Body of pancreas (tissue), 4 donors: ENCODE data around the gene DBF4. TPM values are rescaled to one million over a fixed set of nuclear protein-coding genes. Genes with fewer than 3 reads are reported as not detected.
A peak's percentile ranks its signal among the peaks of the same experiment; 100 is the strongest.
"Not testable (repeated sequence)": the region's sequence is repeated elsewhere in the genome, so short reads cannot be mapped to it uniquely, and the experiment has no call there.

Experiments
- ATAC-seq: fragments of 150-250 bp; one replicate; pipeline ENCODE4 v1.9.1; 2016
- DNase-seq, 4 donors: peaks; one replicate each; pipeline ENCODE4 v3.0.0-alpha.2; 2019
- H3K27ac ChIP-seq, 4 donors: fragments of 200-600 bp; sonication (generic); 1 replicate in 3 of 4; 2 replicates in 1 of 4; pipeline versions ENCODE4 v1.5.1 to v1.6.1; 2016 to 2019; ENCODE audit warnings: mild to moderate bottlenecking in 1 of 4, mixed read lengths in 1 of 4, moderate library complexity in 1 of 4
- H3K27me3 ChIP-seq, 2 donors: fragments of 200-600 bp; sonication (generic); one replicate each; pipeline ENCODE4 v1.6.0; 2016; ENCODE audit warnings: mild to moderate bottlenecking in 1 of 2
- H3K36me3 ChIP-seq, 2 donors: fragments of 200-600 bp; sonication (generic); replicated peaks in 1 of 2; 2 replicates each; pipeline ENCODE4 v1.5.1; 2016; ENCODE audit warnings: low read depth in 2 of 2; ENCODE audit not compliant: insufficient read depth in 1 of 2
- H3K4me1 ChIP-seq: fragments of 200-600 bp; sonication (generic); one replicate; pipeline ENCODE4 v1.6.0; 2016
- H3K4me3 ChIP-seq, 2 donors: fragments of 200-600 bp; sonication (generic); 1 replicate in 1 of 2; 2 replicates in 1 of 2; pipeline ENCODE4 v1.5.1; 2016 to 2019
- H3K9me3 ChIP-seq, 3 donors: fragments of 200-600 bp; sonication (generic); 1 replicate in 2 of 3; 2 replicates in 1 of 3; pipeline ENCODE4 v1.5.1; 2016
- CTCF ChIP-seq, 7 experiments: fragments of 450-650 bp in 4 of 7; fragments of 200-600 bp in 3 of 7; sonication (generic) in 3 of 7; IDR thresholded peaks; one replicate each; pipeline ENCODE4 v1.5.1; 2016 to 2019; ENCODE audit warnings: antibody characterized with exemption in 7 of 7
- POLR2A ChIP-seq, 3 donors: fragments of 450-650 bp; IDR thresholded peaks; one replicate each; pipeline ENCODE4 v1.6.1; 2016; ENCODE audit warnings: antibody characterized with exemption in 3 of 3, mild to moderate bottlenecking in 2 of 3
- WGBS, 2 donors: methylation state at CpG; one replicate each; pipeline ENCODE4 v1.1.5; 2017; 5-methylcytosine and 5-hydroxymethylcytosine counted together
- intact Hi-C: fragments of 100-400 bp; cut with DNase I; formaldehyde crosslinking; loops from one replicate; pipeline ENCODE4 v1.15.1; 2023
- total RNA-seq, 2 donors: library from RNA; depleted of rRNA; stranded (reverse); fragments of >200 nt; gene quantifications; one replicate each; pipeline ENCODE4 v1.1.0, GENCODE V29; 2016

The DBF4 gene
- 1 to 10 TPM; 4.3 to 8.6 TPM for total RNA-seq

- peak within 1 kb of the TSS; percentile 95 to 98 (median 96) for H3K27ac ChIP-seq
Measured at GRCh38 chr7:87876040-87876868, at the start of gene DBF4, which contains the start of gene SLC25A40. Gene DBF4, plus strand, starts transcription at chr7:87876493. Its CDS starts 240 bp downstream, at chr7:87876733. Gene SLC25A40, minus strand, starts transcription at chr7:87876360. Its CDS starts 17,633 bp downstream, at chr7:87858727.

GRCh38 chr7:87828383-87828782 lies 47.9 kb upstream of the DBF4 start:
- H3K36me3 ChIP-seq, DNase-seq, ATAC-seq, H3K27ac ChIP-seq, H3K4me1 ChIP-seq, H3K27me3 ChIP-seq, intact Hi-C loops, H3K4me3 ChIP-seq: not testable (repeated sequence)
- WGBS, 2 donors: 81 to 88% methylated on average over 1 of the region's 1 CpG
- peaks cover 0 to 13% (median 0%) of the 10 kb centered on the region in 3 donors for H3K9me3 ChIP-seq

More at GRCh38 chr7:87876040-87876868, at the start of gene DBF4, which contains the start of gene SLC25A40:
- WGBS, 2 donors: 0% methylated on average over 41 to 84 of the region's 84 CpGs
- intact Hi-C loops: no loop called here
- H3K27me3 ChIP-seq: no peaks in the 10 kb centered on the region
- DNase-seq (peak; percentile 96 to 98 (median 97)), ATAC-seq (peak; percentile 96)
- no peaks in the 10 kb centered on the region for H3K36me3 ChIP-seq
- H3K9me3 ChIP-seq: no peaks in the 10 kb centered on the region
- peaks cover 27% of the 10 kb centered on the region for H3K4me1 ChIP-seq
- peak within 1 kb of the TSS; percentile 63 to 84 for H3K4me3 ChIP-seq
- TF ChIP-seq POLR2A (IDR thresholded peaks at IDR 0.05) (peak; percentile 52 to 85 (median 82)), CTCF (IDR thresholded peaks at IDR 0.05) (peak in 3 of 7 experiments; percentile 4 to 17 (median 16))

GRCh38 chr7:87831097-87831496 lies 45.2 kb upstream of the DBF4 start:
- ATAC-seq (no peak), DNase-seq (no peak)
- intact Hi-C loops: no loop called here
- Histone ChIP-seq H3K27ac (no peak overlapping the region), H3K36me3 (no peaks in the 10 kb centered on the region), H3K27me3 (no peaks in the 10 kb centered on the region), H3K4me1 (no peaks in the 10 kb centered on the region), H3K4me3 (no peak overlapping the region), H3K9me3 (peaks cover 0 to under 1% (median 0%) of the 10 kb centered on the region in 3 donors)
- TF ChIP-seq POLR2A (IDR thresholded peaks at IDR 0.05) (no peak), CTCF (IDR thresholded peaks at IDR 0.05) (no peak)
- WGBS, 2 donors: 94 to 100% methylated on average over 1 of the region's 1 CpG

- Histone ChIP-seq H3K36me3 (no peaks in the 10 kb centered on the region), H3K27ac (no peak overlapping the region), H3K4me1 (no peaks in the 10 kb centered on the region), H3K27me3 (no peaks in the 10 kb centered on the region), H3K4me3 (no peak overlapping the region), H3K9me3 (no peaks in the 10 kb centered on the region)
- ATAC-seq: no peak
- WGBS, 2 donors: 70 to 84% methylated on average over 1 of the region's 1 CpG
- intact Hi-C loops: no loop called here
- DNase-seq: no peak
- no peak for TF ChIP-seq CTCF (IDR thresholded peaks at IDR 0.05)
- no peak for TF ChIP-seq POLR2A (IDR thresholded peaks at IDR 0.05)
Measured at GRCh38 chr7:87833130-87833529, 43.2 kb upstream of the DBF4 start.

GRCh38 chr7:87837597-87837996 lies 38.7 kb upstream of the DBF4 start:
- H3K4me3 ChIP-seq: no peak overlapping the region
- 30 to 34% methylated on average over 1 of the region's 1 CpG for WGBS, 2 donors

More at GRCh38 chr7:87837597-87837996, 38.7 kb upstream of the DBF4 start:
- no peak for ATAC-seq
- Histone ChIP-seq H3K4me1 (no peaks in the 10 kb centered on the region), H3K9me3 (no peaks in the 10 kb centered on the region), H3K27ac (no peak overlapping the region), H3K27me3 (no peaks in the 10 kb centered on the region), H3K36me3 (no peaks in the 10 kb centered on the region)
- no peak for DNase-seq
- intact Hi-C loops: no loop called here
- no peak for TF ChIP-seq POLR2A (IDR thresholded peaks at IDR 0.05)
- TF ChIP-seq CTCF (IDR thresholded peaks at IDR 0.05): no peak
